HT-29 (cell line): ENCODE results near the gene DDX3X. TPM values are rescaled to one million over a fixed set of nuclear protein-coding genes. Genes with fewer than 3 reads are reported as not detected.
"Not testable (repeated sequence)": the region's sequence is repeated elsewhere in the genome, so short reads cannot be mapped to it uniquely, and the experiment has no call there.

ENCODE experiments used
- DNase-seq: peaks from one replicate; pipeline ENCODE4 v3.0.0-alpha.2; 2015; ENCODE audit warnings: low spot score
- total RNA-seq: library from RNA; depleted of rRNA; stranded (reverse); fragments of >200 nt; shearing (Covaris generic); gene quantifications from 2 replicates; pipeline ENCODE4 v1.2.3, GENCODE V29; 2014

DDX3X gene
- total RNA-seq, 1 experiment from 2014 or later, result 100 TPM

DNA sequence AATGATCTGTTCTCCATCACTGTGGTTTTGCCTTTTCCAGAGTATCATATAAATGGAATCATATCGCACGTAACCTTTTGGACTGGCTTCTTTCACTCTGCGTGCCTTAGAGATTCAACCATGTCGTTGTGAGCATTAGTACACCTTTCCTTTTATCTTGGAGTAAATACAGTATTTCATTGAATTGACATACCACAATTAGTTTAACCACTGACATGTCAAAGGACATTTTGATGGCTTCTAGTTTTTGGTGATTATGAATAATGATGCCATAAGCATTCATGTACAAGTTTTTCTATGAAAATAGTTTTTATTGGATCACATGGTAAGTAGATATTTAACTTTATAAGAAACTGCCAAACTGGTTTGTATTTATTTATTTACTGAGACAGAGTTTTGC lies 35.2 kb downstream of the DDX3X start:
- no peak for DNase-seq

DNA sequence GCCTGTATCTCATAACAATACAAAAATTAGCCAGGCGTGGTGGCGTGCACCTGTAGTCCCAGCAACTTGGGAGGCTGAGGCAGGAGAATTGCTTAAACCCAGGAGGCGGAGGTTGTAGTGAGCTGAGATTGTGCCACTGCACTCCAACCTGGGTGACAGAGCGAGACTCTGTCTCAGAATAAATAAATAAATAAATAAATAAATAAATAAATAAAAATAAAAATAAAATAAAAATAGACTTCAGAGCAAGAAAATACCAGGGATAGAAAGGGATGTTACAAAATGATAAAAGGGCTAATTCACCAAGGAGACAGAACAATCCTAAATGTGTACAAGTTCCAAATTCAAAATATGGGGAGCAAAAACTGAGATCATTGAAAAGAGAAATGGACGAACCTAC lies 37.6 kb downstream of the DDX3X start:
- not testable (repeated sequence) for DNase-seq

DNA sequence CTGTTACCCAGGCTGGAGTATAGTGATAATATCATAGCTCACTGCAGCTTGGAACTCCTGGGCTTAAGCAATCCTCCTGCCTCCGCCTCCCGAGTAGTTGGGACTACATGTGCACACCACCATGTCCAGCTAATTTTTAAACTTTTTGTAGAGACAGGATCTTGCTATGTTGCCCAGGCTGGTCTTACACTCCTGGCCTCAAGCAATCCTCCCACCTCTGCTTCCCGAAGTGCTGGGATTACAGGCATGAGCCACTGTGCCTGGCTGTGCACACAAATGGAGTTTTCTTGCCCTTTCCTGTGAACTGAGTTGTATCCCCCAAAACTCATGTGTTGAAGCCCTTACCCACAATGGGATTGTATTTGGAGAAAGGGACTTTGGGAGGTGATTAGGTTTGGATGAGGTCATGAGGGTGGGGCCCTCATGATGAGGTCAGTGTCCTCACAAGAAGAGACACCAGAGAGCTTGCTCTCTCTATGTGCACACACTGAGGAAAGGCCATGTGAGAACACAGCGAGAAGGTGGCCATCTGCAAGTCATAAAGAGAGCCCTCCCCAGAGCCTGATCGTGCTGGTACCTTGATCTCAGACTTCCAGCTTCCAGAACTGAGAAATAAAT lies 40.1 kb downstream of the DDX3X start:
- DNase-seq, result no peak

DNA sequence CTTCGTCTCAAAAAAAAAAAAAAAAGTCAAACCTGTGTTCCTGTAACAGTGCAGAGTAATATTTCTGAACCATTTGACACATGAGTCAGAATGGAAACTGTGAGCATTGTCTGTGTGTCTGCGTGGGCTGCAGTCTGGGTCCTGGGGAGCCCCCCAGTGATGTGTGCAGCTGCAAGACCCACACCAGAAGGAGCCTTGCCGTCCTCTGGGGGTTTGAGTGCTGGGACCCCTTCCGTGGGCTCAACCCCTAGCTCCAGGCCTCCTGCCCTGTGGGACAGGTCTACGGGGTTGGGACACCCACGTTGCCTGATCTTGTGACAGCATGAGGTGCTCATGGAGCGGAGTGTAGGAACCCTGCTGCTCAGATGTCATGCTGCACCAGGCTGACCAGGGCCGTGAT lies 43.7 kb downstream of the DDX3X start:
- no peak for DNase-seq

DNA sequence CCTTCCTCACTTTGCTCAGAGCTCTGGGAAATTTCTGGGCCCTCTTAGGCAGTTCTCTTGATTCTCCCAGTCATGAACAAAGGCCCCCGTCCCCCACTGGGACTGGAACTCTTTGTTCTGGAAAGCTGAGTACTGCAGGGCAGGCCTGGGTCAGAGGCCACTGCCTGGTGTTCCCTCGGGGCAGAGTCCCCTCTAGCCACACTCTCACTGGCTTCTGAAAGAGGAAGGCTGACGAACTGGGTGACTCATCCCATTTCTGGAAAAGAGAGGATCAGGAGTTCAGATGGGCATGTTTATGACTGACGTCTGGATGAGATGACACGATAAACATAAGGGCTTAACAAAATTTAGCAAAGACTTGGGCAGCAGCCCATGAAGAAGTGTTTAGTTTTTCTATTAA lies 47.7 kb downstream of the DDX3X start:
- peak; percentile 36 for DNase-seq

DNA sequence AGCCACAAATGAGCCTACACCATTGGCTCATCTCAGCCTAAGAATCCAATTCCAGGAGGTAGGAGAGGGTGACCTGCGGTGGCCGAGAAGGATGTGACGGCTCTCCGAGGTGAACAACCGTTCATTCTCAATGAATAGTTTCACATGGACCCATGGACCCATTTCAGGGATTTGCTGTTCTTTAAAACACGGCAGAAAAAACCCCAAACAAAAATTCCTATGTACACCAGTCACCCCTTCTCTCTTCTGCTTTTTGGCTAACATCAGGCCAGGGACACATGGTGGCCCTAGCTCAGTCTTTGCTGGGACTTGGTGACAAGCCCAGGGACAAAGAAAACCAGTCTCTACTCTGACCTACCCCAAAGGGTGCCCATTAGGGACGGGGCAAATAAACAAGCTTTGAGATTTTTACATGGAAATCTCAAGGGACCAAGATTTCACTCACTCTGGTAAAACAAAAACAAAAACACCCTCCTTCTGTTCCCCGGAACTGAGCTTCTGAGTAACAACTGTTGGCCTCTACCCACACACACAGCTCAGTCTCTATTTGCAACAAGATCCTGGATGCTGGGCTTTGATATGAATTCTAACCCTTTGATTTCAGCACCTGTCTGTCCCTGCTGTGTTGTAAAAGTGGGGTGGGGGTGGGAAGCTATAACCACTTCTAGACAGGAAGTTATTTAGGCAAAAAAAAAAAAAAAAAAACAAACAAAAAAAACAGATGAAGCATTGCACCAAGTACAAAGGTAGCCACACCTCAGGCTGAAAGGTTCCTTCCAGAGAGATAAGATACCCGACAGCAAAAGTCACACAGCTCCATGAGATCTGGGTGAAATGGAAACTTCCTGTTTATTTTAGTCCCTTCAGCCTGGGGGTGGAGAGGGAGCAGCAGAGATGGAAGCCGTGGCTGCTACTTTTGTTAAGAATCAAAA lies 49.0 kb downstream of the DDX3X start:
- DNase-seq, result no peak

DNA sequence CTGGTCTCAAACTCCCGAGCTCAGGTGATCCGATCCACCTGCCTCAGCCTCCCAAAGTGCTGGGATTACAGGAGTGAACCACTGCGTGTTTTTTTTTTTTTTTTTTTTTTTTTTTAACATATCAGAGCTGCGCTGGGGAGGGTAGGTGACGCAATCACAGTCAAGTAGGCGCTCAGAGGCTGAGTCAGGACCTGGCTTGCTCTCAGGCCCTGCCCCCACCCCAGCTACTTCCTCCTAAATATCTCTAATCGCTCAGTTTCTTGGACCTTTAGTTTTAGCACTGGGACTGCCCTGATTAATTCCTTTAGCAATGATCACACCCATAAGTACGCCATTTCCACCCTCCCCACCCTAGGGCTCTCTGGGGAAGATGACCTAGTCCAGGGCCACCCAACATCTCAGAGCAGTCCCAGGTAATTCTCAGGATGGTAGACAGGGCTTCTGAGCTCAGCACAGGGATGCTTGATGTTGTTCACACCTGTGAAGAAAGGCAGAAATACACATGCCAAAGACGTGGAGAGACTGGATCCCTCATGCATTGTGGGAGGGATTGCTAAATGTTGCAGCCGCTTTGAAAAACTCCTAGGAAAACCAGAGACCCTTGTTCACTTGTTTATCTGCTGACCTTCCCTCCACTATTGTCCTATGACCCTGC lies 50.2 kb downstream of the DDX3X start:
- peak; percentile 45 for DNase-seq

DNA sequence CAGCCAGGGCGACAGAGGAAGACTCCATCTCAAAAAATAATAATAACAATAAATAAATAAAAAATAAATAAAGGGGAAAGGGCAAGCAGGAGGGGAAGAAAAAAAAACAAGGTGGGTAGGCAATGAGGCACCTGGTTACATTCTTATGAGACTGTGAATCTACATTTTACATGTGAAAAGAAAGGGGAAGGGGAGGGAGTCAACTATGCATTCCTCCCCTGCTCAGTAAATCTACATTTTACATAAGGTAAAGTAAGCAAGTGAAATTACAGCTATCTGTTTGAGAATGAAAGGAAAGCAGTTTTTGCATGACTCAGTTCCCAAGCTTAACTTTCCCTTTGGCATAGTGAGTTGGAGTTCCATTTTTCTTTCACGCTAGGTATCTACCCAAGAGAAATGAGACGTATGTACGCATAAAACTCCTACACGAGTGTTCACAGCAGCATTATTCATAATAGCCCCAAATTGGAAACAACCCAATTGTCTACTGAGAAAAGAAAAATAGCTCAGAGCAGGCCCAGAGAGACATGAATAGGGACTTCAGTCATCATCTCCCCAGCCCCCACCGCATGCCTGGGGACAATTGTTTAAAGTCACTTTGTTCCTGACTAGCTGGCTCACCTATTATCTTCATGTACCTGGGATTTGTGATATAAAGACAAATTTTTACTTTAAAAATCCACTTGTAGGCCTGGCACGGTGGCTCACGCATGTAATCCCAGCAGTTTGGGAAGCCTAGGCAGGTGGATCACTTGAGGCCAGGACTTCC lies 52.4 kb downstream of the DDX3X start:
- no peak for DNase-seq

DNA sequence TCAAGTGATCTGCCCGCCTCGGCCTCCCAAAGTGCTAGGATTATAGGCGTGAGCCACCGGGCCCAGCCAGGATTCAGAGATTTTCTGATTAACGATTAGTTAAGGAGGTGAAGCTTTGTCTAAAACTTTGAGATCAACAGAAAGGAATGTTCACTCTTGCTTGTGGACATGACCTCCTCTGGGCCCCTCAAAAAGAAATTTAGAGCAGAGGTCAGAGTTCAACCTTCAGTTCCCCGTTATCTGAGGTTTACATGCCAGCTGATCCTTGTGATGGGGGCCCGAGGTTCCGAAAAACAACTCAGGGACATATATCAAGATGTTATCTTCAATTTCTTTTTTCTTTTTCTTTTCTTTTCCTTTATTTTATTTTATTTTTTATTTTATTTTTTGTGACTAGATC lies 54.6 kb downstream of the DDX3X start:
- no peak for DNase-seq

DNA sequence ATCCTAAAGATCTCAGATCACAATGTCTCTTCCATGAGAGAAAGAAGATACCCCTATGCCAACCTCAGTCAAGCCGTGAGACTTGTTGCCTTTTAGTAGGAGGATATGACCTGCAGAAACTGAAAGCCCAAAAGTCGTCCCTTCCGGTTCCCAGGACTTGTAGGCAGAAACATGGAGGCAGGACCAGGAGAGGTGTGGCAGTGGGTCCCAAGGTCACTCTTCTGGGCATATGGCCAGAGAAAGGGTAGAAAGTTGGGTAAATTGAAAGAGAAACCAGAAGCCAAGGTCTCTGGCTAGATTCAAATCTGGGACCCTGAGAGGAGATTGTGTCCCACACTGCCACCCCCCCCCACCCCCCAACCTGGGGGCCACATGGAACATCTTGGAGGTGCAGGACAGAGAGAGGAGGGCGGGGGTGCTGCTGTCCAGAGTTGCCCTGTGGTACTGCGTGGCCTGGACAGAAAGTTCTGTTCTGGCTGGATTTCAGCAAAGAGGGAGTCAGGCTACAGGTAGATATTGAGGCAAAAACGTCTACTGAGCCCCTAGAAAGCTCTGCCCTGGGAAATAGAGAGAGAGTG lies 55.4 kb downstream of the DDX3X start:
- DNase-seq, result peak; percentile 22

DNA sequence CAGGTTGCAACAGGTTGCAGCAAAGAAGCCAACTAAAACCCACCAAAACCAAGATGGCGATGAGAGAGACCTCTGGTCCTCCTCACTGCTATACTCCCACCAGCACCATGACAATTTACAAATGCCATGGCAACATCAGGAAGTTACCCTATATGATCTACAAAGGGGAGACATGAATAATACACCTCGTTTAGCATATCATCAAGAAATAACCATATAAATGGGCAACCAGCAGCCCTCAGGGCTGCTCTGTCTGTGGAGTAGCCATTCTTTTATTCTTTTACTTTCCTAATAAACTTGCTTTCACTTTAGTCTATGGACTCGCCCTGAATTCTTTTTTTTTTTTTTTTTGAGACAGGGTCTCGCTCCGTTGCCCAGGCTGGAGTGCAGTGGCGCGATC lies 56.6 kb downstream of the DDX3X start:
- not testable (repeated sequence) for DNase-seq

DNA sequence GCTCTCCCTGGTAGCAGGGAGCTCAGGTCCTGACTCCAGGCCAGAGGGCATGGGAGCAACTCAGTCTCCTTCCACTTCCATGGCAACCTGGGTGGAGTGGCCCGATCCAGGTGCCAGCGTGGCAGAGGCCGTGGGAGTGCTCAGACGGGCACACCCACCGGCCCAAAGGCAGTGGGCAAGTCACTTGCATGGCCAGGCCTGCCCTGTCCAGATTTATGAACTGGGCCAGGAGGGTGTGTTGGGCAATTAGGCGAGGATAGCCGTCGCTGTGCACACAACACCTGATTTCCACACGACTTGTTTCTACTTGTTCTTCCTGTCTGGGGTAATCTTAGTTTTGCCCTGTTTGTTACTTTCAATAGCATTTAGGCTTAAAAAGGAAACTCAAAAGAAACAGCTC lies 57.6 kb downstream of the DDX3X start:
- DNase-seq, result no peak

DNA sequence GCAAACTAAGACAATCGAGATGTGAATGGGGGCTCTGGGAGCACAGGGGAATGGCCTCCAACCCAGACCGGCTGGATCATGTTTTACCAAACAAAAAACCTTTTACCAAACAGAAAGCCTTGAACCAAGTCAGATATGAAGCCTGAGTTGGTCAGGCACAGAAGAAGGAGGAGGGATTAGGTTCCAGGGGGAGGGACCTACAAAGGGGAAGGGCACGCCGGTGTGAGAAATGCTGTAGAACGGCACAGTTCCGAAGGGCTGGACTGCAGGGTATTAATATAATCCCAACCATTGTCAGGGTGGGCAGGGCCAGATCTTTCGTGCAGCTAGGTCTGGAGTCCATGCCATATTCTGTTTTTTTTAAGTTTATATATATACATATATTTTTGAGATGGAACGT lies 60.3 kb downstream of the DDX3X start:
- DNase-seq, result no peak

DNA sequence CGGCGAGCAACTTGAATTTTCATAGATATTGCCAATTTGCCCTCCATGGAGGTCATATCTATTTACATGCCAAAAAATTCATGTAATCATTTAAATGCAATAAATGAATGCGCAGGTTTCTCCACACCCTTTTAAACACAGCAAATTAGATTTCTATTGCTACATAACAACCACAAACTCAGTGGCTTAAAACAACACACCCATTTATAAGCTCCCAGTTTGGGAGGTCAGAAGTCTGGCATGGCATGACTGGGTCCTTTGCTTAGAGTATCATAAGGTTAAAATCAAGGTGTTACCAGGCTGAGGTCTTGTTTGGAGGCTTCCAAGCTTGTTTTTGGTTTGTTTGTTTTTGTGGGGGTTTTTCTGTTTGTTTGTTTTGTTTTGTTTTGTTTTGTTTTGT lies 63.3 kb downstream of the DDX3X start:
- DNase-seq, result no peak

DNA sequence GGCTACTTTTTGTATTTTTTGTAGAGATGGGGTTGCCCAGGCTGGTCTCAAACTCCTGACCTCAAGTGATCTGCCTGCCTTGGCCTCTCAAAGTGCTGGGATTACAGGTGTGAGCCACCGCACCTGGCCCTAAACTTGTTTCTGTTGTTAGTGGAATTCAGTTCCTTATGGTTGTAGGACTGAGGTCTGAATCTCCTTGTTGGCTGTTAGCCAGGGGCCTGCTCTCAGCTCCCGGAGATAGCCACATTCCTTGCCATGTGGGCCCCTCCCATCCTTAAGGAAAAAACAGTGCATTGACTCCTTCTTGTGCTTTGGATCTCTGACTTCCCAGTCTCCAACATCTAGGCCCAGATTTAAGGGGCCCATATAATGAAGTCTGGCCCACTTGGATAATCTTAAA lies 63.8 kb downstream of the DDX3X start:
- DNase-seq, result no peak

DNA sequence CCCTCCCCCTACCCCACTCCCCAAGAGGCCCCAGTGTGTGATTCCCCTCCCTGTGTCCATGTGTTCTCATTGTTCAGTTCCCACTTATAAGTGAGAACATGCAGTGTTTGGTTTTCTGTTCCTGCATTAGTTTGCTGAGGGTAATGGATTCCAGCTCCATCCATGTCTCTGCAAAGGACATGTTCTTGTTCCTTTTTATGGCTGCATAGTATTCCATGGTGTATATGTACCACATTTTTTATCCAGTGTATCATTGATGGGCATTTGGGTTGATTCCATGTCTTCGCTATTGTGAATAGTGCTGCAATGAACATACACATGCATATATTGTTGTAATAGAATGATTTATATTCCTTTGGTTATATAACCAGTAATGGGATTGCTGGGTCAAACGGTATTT lies 68.6 kb downstream of the DDX3X start:
- not testable (repeated sequence) for DNase-seq

DNA sequence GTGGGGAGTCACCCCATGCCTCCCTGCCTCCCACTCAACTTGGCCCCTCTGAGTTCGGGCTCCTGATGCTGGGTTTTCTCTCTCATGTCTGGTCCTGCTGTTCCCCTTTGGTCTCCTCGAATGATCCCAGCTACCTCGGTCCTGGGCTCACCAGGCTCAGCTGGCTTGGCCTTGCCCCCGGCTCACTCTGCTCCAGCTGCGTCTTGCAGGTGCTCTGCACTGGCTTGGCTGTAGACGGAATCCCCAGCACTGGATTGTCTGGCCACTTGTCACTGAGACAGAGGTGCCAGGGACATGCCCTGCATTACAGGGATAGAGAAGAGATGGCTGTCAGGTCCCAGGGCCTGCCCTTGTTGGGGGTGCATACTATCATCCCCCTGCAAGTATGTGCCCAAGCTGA lies 71.6 kb downstream of the DDX3X start:
- DNase-seq, result no peak

DNA sequence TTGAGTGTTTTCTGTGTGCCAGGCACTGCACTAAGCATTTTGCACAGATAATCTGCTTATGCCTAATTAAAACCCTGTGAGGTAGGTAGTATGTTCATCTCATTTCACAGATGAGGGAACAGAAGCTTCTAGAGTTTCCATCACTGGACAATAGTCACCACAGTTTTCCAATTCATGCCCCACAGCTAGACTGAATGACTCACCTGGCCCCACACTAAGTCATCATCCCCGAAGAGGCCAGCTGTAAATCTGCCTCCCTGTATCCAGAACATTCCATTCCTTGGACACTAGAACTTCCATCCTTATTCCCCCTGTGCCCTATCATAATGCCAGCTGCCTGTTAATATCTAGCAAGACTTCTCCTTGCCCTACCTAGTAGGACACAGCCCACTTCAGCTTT lies 72.2 kb downstream of the DDX3X start:
- DNase-seq, result no peak

DNA sequence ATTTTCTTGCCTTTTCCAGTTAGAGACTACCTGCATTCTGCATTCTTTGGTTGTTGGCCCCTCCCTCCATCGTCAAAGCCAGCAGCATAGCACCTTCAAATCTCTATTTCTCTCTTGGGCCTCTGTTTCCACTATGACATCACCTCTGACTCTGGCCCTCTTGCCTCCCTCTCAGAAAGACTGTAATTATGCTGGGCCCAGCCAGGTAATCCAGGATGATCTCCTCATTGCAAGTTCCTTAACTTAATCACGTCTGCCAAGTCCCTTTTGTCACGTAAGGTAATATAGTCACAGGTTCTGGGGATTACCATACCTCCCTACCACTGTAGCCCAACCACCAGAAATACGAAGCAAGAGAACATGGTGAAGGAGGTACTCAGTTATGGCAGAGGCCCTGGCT lies 73.9 kb downstream of the DDX3X start:
- no peak for DNase-seq

DNA sequence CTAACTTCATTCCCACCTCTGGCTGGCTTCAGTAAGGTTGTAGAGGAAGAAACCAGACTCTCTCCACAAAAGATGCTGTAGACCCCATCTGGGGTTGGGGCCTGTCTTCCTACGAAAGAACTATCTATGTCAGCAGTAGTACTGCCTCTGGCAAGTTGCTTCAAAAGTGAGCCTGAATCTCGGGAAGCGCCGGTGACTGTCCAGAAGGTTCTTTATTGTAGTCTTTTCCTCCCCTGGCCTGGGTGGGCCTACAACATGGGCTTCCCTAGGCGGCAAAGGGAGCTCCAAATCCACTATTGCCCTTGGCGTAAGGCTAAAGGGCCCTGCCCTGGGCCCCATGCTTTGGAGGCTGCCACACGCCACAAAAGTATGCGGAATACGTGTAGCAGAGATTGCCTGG lies 74.6 kb downstream of the DDX3X start:
- DNase-seq, result no peak

DNA sequence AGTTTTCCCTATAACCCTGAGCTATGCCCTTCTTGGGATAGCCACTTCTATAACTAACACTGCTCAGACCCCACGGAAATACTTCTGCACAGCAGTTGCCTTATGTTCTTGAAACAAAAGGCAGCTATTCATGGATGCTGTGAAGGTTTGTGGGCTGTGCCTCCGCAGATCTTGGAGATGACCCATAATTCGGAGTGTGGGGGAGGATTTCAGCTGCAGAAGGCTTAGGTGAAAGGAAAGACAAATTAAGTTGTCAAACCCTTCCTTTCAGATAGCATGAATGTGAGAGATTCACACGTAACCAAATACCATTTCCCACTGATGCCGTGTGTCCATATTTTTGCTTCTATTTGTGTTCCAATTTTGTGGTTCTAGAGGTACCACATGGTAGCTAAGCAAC lies 75.0 kb downstream of the DDX3X start:
- DNase-seq, result no peak

DNA sequence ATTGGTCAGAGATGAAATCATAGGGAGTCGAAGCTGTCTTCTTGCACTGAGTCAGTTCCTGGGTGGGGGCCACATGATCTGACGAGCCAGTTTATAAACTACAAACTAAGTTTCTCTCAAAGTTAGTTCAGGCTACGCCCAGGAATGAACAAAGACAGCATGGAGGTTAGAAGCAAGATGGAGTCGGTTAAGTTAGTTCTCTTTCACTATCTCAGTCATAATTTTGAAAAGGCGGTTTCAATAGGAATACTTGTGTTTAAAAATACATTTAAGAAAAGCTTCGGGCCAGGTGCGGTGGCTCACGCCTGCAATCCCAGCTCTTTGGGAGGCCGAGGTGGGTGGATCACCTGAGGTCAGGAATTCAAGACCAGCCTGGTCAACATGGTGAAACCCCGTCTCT lies 77.3 kb downstream of the DDX3X start:
- DNase-seq, result not testable (repeated sequence)
